Breast epithelium (tissue), 3 donors: ENCODE results near the gene SYDE2.

ENCODE experiments used
- POLR2A ChIP-seq: fragments of 450-650 bp; IDR thresholded peaks from one replicate; pipeline ENCODE4 v1.6.1; 2016; ENCODE audit warnings: antibody characterized with exemption, mild to moderate bottlenecking, moderate library complexity
- TF ChIP-seq, protein P1 (sequence below), 3 donors: fragments of 450-650 bp; IDR thresholded peaks; one replicate each; pipeline ENCODE4 v1.5.1; 2016 to 2017; ENCODE audit warnings: antibody characterized with exemption in 3 of 3, mild to moderate bottlenecking in 3 of 3, moderate library complexity in 3 of 3

DNA sequence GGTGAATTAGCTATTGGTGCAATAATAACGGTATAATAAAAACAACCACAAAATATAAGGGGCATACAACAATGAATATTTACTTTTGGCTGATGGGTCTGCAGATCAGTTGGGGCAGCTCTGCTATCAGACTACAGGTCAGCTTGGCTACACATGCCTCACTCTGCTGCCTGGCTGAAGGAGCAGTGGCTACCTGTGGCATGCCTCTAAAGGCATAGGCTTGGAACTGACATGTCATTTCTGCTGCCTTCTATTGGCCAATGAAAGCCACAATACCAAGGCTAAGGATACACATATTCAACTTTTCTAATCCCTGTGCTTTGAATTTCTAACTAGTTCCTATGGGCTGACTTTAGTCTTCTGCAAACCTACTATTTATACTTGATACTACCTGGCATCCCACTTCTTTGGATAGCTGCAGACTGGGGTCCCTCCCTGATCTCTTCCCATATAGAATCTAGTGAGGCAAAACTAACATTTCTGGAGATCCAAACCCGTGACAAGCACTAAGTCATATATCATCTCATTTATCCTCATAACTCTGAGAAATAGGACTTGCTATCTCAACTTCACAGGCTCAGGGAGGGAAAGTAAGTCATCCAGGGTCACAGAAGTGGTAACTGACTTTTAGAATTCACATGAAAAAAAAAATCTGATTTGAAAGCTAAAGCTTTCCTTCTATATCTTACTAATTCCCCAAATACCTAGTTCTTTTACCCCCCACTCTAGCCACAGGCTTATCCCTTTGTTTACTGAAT, 19.2 kb upstream of the SYDE2 start:
- TF ChIP-seq, protein P1, sequence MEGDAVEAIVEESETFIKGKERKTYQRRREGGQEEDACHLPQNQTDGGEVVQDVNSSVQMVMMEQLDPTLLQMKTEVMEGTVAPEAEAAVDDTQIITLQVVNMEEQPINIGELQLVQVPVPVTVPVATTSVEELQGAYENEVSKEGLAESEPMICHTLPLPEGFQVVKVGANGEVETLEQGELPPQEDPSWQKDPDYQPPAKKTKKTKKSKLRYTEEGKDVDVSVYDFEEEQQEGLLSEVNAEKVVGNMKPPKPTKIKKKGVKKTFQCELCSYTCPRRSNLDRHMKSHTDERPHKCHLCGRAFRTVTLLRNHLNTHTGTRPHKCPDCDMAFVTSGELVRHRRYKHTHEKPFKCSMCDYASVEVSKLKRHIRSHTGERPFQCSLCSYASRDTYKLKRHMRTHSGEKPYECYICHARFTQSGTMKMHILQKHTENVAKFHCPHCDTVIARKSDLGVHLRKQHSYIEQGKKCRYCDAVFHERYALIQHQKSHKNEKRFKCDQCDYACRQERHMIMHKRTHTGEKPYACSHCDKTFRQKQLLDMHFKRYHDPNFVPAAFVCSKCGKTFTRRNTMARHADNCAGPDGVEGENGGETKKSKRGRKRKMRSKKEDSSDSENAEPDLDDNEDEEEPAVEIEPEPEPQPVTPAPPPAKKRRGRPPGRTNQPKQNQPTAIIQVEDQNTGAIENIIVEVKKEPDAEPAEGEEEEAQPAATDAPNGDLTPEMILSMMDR (IDR thresholded peaks at IDR 0.05), result no peak
- TF ChIP-seq POLR2A, result no peak
